CD4-positive, alpha-beta T cell treated with Interleukin-1 beta for 1 hour (primary cell): ENCODE measurements around the gene C2orf69.

Experiments
- DNase-seq, 2 donors: peaks; one replicate each; pipeline ENCODE4 v3.0.0-alpha.2; 2020 to 2022

C2orf69 gene

GRCh38 chr2:199973703-199974102 is 62.6 kb downstream of the C2orf69 start:
- no peak for DNase-seq

- DNase-seq, result no peak
Measured at GRCh38 chr2:199975273-199975895, 64.3 kb downstream of the C2orf69 start.
